OCI-LY3 (cell line): Measurements from ENCODE around the gene ROBO3.

ENCODE experiments used
- H2AFZ ChIP-seq: fragments of 200-600, 300-600 bp; shearing (Covaris generic); 2 replicates; pipeline ENCODE4 v1.6.0; 2014; ENCODE audit warnings: antibody characterized with exemption, low read depth, low read length
- H3K27ac ChIP-seq: fragments of 200-600, 300-600 bp; sonication (generic); 2 replicates; pipeline ENCODE4 v1.5.1; 2014; ENCODE audit warnings: mild to moderate bottlenecking, low read length, moderate library complexity, mixed read lengths
- H3K27me3 ChIP-seq: fragments of 200-600, 300-600 bp; sonication (generic); 2 replicates; pipeline ENCODE4 v1.6.1; 2014; ENCODE audit warnings: low read depth, low read length, mixed read lengths
- H3K36me3 ChIP-seq: fragments of 200-600, 300-600 bp; sonication (generic); replicated peaks from 2 replicates; pipeline ENCODE3; 2014; ENCODE audit warnings: low read depth, low read length, mixed read lengths
- H3K4me1 ChIP-seq: fragments of 300-600, 200-600 bp; sonication (generic); 2 replicates; pipeline ENCODE4 v1.6.1; 2014; ENCODE audit warnings: low read length, mixed read lengths
- H3K4me2 ChIP-seq: fragments of 200-600, 300-600 bp; sonication (generic); 2 replicates; pipeline ENCODE4 v1.6.1; 2014; ENCODE audit warnings: low read length, mixed read lengths
- H3K4me3 ChIP-seq: fragments of 300-600, 200-600 bp; sonication (generic); 2 replicates; pipeline ENCODE4 v1.5.1; 2014; ENCODE audit warnings: antibody characterized with exemption, mild to moderate bottlenecking, low read length, moderate library complexity
- H3K79me2 ChIP-seq: fragments of 300-600, 200-600 bp; shearing (Covaris generic); 2 replicates; pipeline ENCODE4 v1.6.1; 2014; ENCODE audit warnings: mild to moderate bottlenecking, low read length, mixed read lengths
- H3K9ac ChIP-seq: fragments of 300-600, 200-600 bp; shearing (Covaris generic); 2 replicates; pipeline ENCODE4 v1.6.0; 2014; ENCODE audit warnings: mild to moderate bottlenecking, low read length, moderate library complexity
- H3K9me3 ChIP-seq: fragments of 200-600, 300-600 bp; shearing (Covaris generic); 2 replicates; pipeline ENCODE4 v1.6.1; 2014; ENCODE audit warnings: low read length, mixed read lengths; ENCODE audit not compliant: insufficient read depth
- H4K20me1 ChIP-seq: fragments of 200-600, 300-600 bp; sonication (generic); 2 replicates; pipeline ENCODE4 v1.6.1; 2016; ENCODE audit warnings: low read length, mixed read lengths; ENCODE audit not compliant: insufficient read depth
- CTCF ChIP-seq: fragments of 200-600, 300-600 bp; sonication (generic); IDR thresholded peaks from 2 replicates; pipeline ENCODE4 v1.5.1; 2014; ENCODE audit warnings: antibody characterized with exemption, low read length, low read depth
- EZH2phosphoT487 ChIP-seq: fragments of 200-600 bp; shearing (Covaris generic); IDR thresholded peaks from 2 replicates; pipeline ENCODE4 v1.6.1; 2018; ENCODE audit warnings: antibody characterized with exemption, mixed run types, low read depth

The ROBO3 gene

DNA sequence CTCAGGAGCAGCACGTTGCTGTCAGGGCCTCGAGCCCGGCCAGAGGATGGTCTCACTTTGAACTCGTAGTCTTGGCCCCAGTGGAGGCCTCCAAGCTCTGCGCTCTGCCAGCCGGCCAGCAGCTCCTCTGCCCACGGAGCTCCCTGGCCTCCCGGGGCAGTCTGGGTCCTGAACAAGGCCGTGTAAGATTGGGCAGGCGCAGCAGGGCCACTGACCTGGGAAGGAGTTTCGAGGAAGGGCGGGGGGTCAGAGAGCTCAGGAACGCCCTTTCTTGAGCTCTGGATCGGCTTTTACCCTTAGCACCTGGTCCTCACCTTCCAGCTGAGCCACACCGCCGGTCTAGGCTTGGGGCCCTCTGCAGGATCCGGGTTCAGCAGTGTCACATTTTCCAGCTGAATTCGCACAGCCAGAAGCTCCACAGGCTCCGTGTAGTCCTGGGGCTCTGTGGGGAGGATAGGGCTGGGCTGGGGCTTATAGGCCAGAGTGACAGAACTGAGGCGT lies 30.3 kb downstream of the ROBO3 start:
- Histone ChIP-seq H3K4me2 (no peak overlapping the region), H2AFZ (no peak overlapping the region), H3K4me1 (0 out of 2 replicates have a peak, but pooled peaks cover under 1% of the 10 kb centered on the region), H3K79me2 (no peaks in the 10 kb centered on the region), H4K20me1 (no peaks in the 10 kb centered on the region), H3K27me3 (peaks cover 22% of the 10 kb centered on the region), H3K9ac (no peak overlapping the region), H3K9me3 (no peaks in the 10 kb centered on the region), H3K36me3 (no peaks in the 10 kb centered on the region), H3K27ac (no peak overlapping the region), H3K4me3 (no peak overlapping the region)
- no peak for TF ChIP-seq EZH2phosphoT487
- TF ChIP-seq CTCF: no peak

DNA sequence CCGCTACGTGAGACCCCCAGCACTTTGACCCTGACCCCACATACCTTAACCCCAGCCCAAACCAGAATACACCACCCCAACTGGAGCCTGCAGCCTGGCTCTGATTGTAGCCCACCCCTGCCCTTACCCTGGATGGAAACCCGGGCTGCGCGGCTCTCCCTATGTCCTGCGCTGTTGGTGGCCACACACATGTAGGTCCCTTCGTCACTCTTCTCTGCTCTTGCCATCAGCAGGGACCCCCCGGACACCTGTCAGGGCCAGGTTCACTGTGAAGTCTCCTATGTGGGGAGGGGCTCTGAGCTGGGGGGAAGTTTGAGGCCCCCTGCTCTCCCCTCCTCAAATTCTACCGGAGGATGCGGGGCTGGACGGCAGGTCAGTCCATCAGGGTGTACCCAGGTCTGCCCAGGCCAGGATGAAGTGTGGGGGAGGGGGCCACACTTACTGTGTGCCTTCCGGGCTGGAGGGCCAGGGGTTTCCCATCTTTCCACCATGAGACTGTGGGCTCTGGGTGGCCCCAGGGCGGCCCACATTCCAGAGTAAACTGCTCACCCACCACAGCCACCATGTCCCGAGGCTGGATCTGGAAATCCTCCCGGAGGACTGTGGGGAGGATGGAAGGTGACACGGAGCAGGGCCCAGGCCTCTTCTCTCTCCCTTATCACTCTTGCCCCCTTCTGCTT lies 31.0 kb downstream of the ROBO3 start:
- H4K20me1 ChIP-seq: no peaks in the 10 kb centered on the region
- no peaks in the 10 kb centered on the region for H3K36me3 ChIP-seq
- no peaks in the 10 kb centered on the region for H3K9me3 ChIP-seq
- no peak for TF ChIP-seq EZH2phosphoT487
- no peak for TF ChIP-seq CTCF
- H3K4me2 ChIP-seq: no peak overlapping the region
- H3K4me1 ChIP-seq: 0 out of 2 replicates have a peak, but pooled peaks cover 4% of the 10 kb centered on the region
- H3K27me3 ChIP-seq: peaks cover 29% of the 10 kb centered on the region
- H3K9ac ChIP-seq: no peak overlapping the region
- H3K79me2 ChIP-seq: no peaks in the 10 kb centered on the region
- no peak overlapping the region for H3K4me3 ChIP-seq
- no peak overlapping the region for H3K27ac ChIP-seq
- no peak overlapping the region for H2AFZ ChIP-seq

DNA sequence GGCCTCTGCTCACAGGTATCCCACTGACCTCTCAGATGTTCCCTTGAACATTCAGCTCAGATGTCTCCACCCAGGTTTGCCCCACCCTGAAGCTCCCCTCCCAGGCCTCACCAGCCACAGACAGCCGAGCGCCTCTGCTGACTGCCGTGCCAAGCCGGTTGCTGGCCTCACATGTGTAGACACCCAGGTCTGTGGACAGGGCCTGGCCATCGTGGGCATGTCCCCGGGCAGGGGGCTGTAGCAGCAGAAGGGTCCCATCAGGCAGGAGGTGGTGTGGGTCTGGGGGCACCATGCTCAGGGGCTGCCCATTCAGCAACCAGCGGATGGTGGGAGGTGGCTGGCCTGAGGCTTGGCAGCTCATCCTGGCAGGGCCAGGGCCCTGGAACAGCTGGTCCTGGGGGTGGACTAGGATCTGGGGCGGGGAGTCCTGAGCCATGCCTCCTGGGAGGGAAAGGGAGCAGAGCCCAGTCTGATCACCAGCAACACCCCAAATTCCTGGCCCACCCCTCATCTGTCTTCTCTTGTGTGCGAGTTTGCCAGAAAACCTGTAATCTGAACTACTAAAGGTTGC lies 31.7 kb downstream of the ROBO3 start:
- H3K4me2 ChIP-seq: no peak overlapping the region
- H3K9ac ChIP-seq: no peak overlapping the region
- H2AFZ ChIP-seq: no peak overlapping the region
- peaks cover 36% of the 10 kb centered on the region for H3K27me3 ChIP-seq
- no peak overlapping the region for H3K4me3 ChIP-seq
- 0 out of 2 replicates have a peak, but pooled peaks cover 4% of the 10 kb centered on the region for H3K4me1 ChIP-seq
- no peaks in the 10 kb centered on the region for H3K9me3 ChIP-seq
- no peaks in the 10 kb centered on the region for H3K36me3 ChIP-seq
- TF ChIP-seq EZH2phosphoT487: no peak
- no peak for TF ChIP-seq CTCF
- H3K79me2 ChIP-seq: no peaks in the 10 kb centered on the region
- no peaks in the 10 kb centered on the region for H4K20me1 ChIP-seq
- H3K27ac ChIP-seq: no peak overlapping the region

GRCh38 chr11:124897674-124898262 lies 32.5 kb downstream of the ROBO3 start, which contains the start of gene ROBO4:
Gene ROBO4, minus strand, starts transcription at chr11:124897865. Its CDS starts 70 bp downstream, at chr11:124897795.
- H3K27me3 ChIP-seq: peaks cover 37% of the 10 kb centered on the region
- H3K36me3 ChIP-seq: no peaks in the 10 kb centered on the region
- no peaks in the 10 kb centered on the region for H3K79me2 ChIP-seq
- H3K4me1 ChIP-seq: 0 out of 2 replicates have a peak, but pooled peaks cover 4% of the 10 kb centered on the region
- H3K4me3 ChIP-seq: no peak within 1 kb of the TSS
- no peak within 1 kb of the TSS for H3K27ac ChIP-seq
- no peak for TF ChIP-seq CTCF
- no peak for TF ChIP-seq EZH2phosphoT487
- no peak within 1 kb of the TSS for H2AFZ ChIP-seq
- H4K20me1 ChIP-seq: no peaks in the 10 kb centered on the region
- H3K9me3 ChIP-seq: no peaks in the 10 kb centered on the region
- no peak within 1 kb of the TSS for H3K9ac ChIP-seq
- H3K4me2 ChIP-seq: no peak within 1 kb of the TSS
